ENCODE data around the gene CD86.
"Not testable (repeated sequence)": the region's sequence is repeated elsewhere in the genome, so short reads cannot be mapped to it uniquely, and the experiment has no call there.

CD86 gene

GRCh38 chr3:122055215-122055614 is at the start of gene CD86:
Gene CD86 (plus strand): TSS chr3:122055362. CDS start chr3:122055490, 128 bp downstream.
- DNase-seq: no peak

GRCh38 chr3:122006267-122006666 is 48.9 kb upstream of the CD86 start:
- no peak for DNase-seq

- no peak for DNase-seq
Measured at GRCh38 chr3:122008166-122008565, 47.0 kb upstream of the CD86 start.

- no peak for DNase-seq
Measured at GRCh38 chr3:122010506-122010905, 44.7 kb upstream of the CD86 start.

- DNase-seq: no peak
Measured at GRCh38 chr3:122011396-122011795, 43.8 kb upstream of the CD86 start.

- DNase-seq: no peak
Measured at GRCh38 chr3:122012821-122013220, 42.3 kb upstream of the CD86 start.

GRCh38 chr3:122013448-122013925 is 41.7 kb upstream of the CD86 start:
- no peak for DNase-seq

- DNase-seq: no peak
Measured at GRCh38 chr3:122014741-122015140, 40.4 kb upstream of the CD86 start.

GRCh38 chr3:122019493-122019892 is 35.7 kb upstream of the CD86 start:
- DNase-seq: no peak

- no peak for DNase-seq
Measured at GRCh38 chr3:122021037-122021436, 34.1 kb upstream of the CD86 start.

- DNase-seq: no peak
Measured at GRCh38 chr3:122021811-122022401, 33.3 kb upstream of the CD86 start, which contains the start of gene ILDR1. Gene ILDR1 (minus strand): TSS chr3:122022247. CDS start chr3:122022077, 170 bp downstream.

GRCh38 chr3:122023335-122023910 is 31.7 kb upstream of the CD86 start:
- DNase-seq: no peak

- DNase-seq: no peak
Measured at GRCh38 chr3:122024800-122025199, 30.4 kb upstream of the CD86 start.

GRCh38 chr3:122025296-122025695 is 29.9 kb upstream of the CD86 start:
- no peak for DNase-seq

- DNase-seq: no peak
Measured at GRCh38 chr3:122030381-122031122, 24.6 kb upstream of the CD86 start.

- no peak for DNase-seq
Measured at GRCh38 chr3:122031123-122031468, 24.1 kb upstream of the CD86 start.

- no peak for DNase-seq
Measured at GRCh38 chr3:122032531-122032930, 22.6 kb upstream of the CD86 start.

GRCh38 chr3:122033023-122033422 is 22.1 kb upstream of the CD86 start:
- no peak for DNase-seq

GRCh38 chr3:122047296-122047695 is 7.9 kb upstream of the CD86 start:
- DNase-seq: not testable (repeated sequence)

GRCh38 chr3:122047773-122048172 is 7.4 kb upstream of the CD86 start:
- not testable (repeated sequence) for DNase-seq

- DNase-seq: no peak
Measured at GRCh38 chr3:122052968-122053367, 2.2 kb upstream of the CD86 start.

GRCh38 chr3:122057671-122058070 is 2.5 kb downstream of the CD86 start:
- no peak for DNase-seq

- DNase-seq: no peak
Measured at GRCh38 chr3:122058294-122058693, 3.1 kb downstream of the CD86 start.

- no peak for DNase-seq
Measured at GRCh38 chr3:122060040-122060698, 5.0 kb downstream of the CD86 start.

All from CD4-positive, alpha-beta T cell treated with Interleukin-6 for 4 hours (primary cell).